SH-SY5Y (cell line): ENCODE measurements around the gene EDN2.

Experiments
- GATA2 ChIP-seq: IDR thresholded peaks from 2 replicates; pipeline ENCODE4 v1.6.1; 2011; ENCODE audit warnings: mild to moderate bottlenecking, low read depth, low read length
- GATA3 ChIP-seq: IDR thresholded peaks from 2 replicates; pipeline ENCODE4 v1.6.1; 2011; ENCODE audit warnings: low read depth, mild to moderate bottlenecking, low read length, moderate library complexity

- TF ChIP-seq GATA3 (no peak), GATA2 (no peak)
Measured at GRCh38 chr1:41449326-41449921, 35.1 kb downstream of the EDN2 start.
